Loucy (cell line): Measurements from ENCODE around the gene CNDP2.

Experiments used
- EZH2phosphoT487 ChIP-seq: fragments of 200-600 bp; IDR thresholded peaks from 2 replicates; pipeline ENCODE4 v1.6.1; 2018; ENCODE audit warnings: antibody characterized with exemption, mild to moderate bottlenecking, moderate library complexity, borderline replicate concordance
- TF ChIP-seq, protein P1 (sequence below): fragments of 200-600 bp; sonication (generic); conservative IDR thresholded peaks from 2 replicates; pipeline ENCODE4 v1.5.1; 2014; ENCODE audit warnings: mild to moderate bottlenecking, antibody characterized with exemption, low read length

DNA sequence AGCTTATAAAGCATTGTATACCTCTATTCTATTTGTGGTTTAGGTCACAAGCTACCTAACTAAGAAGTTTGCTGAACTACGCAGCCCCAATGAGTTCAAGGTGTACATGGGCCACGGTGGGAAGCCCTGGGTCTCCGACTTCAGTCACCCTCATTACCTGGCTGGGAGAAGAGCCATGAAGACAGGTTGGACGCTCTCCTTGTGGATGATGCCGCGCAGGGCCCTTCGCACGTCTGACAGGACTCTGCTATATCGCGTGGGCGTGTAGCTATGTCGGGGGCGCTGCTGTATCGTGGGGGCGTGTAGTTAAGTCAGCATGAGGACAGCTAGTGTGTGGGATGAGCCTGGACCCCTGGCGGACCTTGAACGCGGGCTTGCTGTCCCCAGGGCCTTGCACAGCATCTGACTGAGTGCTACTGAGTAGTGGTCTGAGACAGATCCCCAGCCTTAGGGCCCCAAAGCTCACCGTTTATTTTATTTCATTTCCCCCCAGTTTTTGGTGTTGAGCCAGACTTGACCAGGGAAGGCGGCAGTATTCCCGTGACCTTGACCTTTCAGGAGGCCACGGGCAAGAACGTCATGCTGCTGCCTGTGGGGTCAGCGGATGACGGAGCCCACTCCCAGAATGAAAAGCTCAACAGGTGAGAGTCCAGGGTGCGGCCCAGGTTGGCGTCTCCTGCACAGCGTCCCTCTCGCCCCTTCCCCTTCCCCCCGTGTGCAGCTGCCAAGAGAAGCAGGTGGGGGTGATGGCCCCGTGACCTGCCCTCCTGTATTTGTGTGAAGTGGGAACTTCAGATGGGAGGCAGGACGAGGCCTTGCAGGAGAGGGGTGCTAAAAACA, 22.5 kb downstream of the CNDP2 start:
- TF ChIP-seq, protein P1, sequence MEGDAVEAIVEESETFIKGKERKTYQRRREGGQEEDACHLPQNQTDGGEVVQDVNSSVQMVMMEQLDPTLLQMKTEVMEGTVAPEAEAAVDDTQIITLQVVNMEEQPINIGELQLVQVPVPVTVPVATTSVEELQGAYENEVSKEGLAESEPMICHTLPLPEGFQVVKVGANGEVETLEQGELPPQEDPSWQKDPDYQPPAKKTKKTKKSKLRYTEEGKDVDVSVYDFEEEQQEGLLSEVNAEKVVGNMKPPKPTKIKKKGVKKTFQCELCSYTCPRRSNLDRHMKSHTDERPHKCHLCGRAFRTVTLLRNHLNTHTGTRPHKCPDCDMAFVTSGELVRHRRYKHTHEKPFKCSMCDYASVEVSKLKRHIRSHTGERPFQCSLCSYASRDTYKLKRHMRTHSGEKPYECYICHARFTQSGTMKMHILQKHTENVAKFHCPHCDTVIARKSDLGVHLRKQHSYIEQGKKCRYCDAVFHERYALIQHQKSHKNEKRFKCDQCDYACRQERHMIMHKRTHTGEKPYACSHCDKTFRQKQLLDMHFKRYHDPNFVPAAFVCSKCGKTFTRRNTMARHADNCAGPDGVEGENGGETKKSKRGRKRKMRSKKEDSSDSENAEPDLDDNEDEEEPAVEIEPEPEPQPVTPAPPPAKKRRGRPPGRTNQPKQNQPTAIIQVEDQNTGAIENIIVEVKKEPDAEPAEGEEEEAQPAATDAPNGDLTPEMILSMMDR: no peak
- no peak for TF ChIP-seq EZH2phosphoT487
